Activated gamma-delta T cell (primary cell): ENCODE results near the gene GSX2.

Experiments used
- DNase-seq: peaks from one replicate; lab custom pipeline; 2025; lab: John Stamatoyannopoulos, UW

GSX2 gene

GRCh38 chr4:54077812-54078211, 22.2 kb upstream of the GSX2 start:
- no peak for DNase-seq

GRCh38 chr4:54082168-54082567, 17.8 kb upstream of the GSX2 start:
- DNase-seq = no peak

GRCh38 chr4:54085284-54085683, 14.7 kb upstream of the GSX2 start:
- no peak for DNase-seq

DNA sequence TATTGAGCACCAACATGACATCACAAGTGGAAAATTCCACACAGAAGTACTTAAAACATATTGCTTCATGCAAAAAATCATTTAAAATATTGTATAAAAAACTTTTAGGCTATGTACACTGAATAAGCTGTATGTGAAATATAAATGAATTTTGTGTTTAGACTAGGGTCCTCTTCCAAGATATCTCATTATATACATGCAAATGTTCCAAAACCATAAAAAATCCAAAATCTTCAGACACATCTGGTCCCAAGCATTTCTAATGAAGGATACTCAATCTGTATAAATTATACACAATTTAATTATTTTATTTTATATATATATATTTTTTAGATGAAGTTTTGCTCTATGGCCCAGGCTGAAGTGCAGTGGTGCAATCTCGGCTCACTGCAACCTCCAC, 10.1 kb upstream of the GSX2 start:
- no peak for DNase-seq

DNA sequence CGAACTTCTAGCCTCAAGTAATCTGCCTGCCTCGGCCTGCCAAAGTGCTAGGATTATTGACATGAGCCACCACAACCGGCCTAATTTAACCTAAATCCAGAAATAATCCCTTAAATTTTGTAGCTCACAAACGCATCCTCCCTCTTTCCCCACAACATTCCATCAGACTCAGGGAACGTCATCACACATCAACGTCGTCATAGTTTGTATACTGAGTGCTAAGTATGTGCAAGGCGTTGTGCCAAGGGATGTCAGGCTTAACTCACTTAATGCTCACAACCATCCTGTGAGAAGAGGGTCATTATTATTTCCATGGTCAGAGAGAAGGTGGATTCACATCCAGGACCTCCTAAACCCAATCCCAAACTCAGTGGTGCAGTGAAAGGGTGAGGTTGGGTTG, 9.6 kb upstream of the GSX2 start:
- no peak for DNase-seq

GRCh38 chr4:54090804-54091623, 8.9 kb upstream of the GSX2 start:
- peak; percentile 9 for DNase-seq

- DNase-seq = peak; percentile 47
Measured at GRCh38 chr4:54091637-54092404, 8.1 kb upstream of the GSX2 start.

- no peak for DNase-seq
Measured at GRCh38 chr4:54092405-54093323, 7.3 kb upstream of the GSX2 start.

- no peak for DNase-seq
Measured at GRCh38 chr4:54093324-54094240, 6.4 kb upstream of the GSX2 start.

DNA sequence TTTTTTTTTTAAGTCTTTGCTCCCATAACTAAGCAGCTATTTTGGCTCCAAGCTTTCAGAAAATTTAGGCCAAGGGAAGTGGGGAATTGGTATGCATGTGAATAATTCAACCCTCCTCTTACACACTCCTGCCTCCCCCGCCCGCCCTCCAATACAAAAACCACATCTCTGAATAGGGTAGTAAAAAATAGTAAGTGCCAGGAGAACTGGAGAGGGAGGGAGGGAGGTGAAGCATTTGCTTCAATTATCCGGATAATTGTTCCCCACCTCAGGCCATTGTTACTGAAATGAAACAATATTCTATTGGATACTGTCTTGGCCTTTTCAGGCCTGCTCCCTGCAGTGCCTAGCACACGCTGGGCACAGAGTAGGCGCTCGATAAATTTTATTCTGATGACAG, 5.5 kb upstream of the GSX2 start:
- no peak for DNase-seq

GRCh38 chr4:54095110-54095825, 4.7 kb upstream of the GSX2 start:
- no peak for DNase-seq

DNA sequence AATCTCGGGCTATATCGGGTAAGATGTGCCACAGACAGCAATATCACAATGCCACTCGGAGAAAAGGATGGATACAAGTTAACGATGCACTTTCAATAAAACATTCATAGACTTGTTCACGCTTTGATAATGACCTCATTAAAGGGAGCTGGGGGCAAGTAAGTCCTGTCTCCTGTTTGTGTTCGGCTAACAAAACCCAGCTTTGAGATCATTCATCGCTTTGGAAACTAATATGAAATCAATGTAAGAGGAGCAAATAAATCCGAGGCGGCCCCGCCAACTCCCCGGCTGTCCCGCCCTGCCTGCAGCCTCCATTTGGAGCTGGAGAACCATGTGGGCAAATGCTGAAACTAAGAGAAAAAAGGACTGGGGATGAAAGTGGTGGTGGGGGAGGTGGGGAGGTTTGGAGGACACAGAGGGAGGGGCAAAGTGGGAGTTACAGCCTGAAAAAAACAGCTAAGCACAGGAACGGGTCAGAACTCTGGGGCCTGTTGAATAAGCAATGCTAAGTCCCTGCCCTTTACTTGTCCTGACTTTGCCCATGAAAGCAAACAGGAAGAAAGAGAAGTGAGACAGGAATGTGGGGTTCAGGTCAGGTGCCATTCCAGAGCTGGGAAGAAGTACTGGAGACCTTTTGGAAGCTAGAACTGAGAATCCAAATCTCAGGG, 3.5 kb upstream of the GSX2 start:
- no peak for DNase-seq

GRCh38 chr4:54097152-54097551, 2.8 kb upstream of the GSX2 start:
- no peak for DNase-seq

GRCh38 chr4:54098375-54098774, 1.6 kb upstream of the GSX2 start:
- DNase-seq = no peak

DNA sequence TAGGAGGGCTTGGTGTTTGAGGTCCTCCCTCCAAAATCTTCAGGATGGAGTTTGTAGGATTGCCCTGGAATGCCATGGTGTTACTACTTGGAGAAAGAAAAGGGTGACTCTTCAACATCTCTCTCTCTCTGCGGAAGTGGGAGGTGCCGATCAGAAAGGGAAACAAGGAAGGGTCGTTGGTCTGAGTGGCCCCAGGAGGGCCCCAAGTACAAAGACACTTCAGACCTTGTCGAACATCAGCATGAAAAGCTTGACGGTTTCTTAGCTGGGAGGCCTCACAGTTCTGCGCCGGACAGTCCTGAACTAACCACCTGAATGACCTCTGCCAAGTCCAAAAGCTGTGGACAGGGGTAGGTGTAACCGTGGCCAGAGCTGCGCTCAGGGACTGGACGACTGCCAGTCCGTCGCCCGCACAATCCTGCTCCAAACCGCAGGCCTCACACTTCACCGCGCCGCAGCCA, 646 bp upstream of the GSX2 start:
- no peak for DNase-seq

GRCh38 chr4:54100595-54101189, 729 bp downstream of the GSX2 start:
- peak; percentile 9 for DNase-seq

GRCh38 chr4:54101190-54102041, 1.5 kb downstream of the GSX2 start:
- no peak for DNase-seq

DNA sequence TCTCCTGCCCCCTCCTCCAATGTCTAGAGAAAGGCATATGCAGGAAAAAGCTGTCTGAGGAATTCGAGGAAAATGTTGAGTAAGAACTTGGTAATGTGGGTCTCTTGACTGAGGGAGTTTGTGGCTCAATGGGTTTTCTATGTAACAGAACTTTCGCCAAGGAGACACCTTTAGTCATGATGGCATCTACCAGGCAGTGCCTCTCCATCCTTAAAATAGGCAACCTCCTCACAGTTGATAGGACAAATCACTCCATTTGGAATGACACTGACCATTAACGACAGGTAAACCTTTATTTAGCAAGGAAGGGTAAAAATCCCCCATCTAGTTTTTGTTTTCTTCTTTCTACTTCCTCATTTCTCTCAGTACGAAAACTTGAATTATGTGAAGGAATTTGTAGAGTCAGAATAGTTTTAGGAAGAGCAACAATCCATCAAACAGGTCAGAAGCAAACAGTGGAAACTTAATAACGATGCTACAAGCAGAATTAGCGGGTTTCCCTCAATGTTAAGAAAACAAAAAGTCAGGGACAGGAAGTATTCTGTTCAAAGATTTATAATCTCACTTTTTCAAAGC, 2.7 kb downstream of the GSX2 start:
- DNase-seq = no peak
